ENCODE measurements around the gene PHLPP1. TPM values are rescaled to one million over a fixed set of nuclear protein-coding genes. Genes with fewer than 3 reads are reported as not detected.

PHLPP1 gene
- total RNA-seq, 2 experiments from 2014 or later: 8.2 to 8.6 TPM

GRCh38 chr18:62878305-62878704 lies 163.0 kb downstream of the PHLPP1 start:
- ATAC-seq (no peak), DNase-seq (no peak)
- Mint-ChIP-seq H3K36me3 (ENCODE audit: low read depth) (no peaks in the 10 kb centered on the region), H3K9me3 (no peaks in the 10 kb centered on the region), H3K4me1 (ENCODE audit: low read depth) (peaks cover 32% of the 10 kb centered on the region), H3K4me3 (no peak overlapping the region), H3K27ac (no peak overlapping the region), H3K27me3 (no peaks in the 10 kb centered on the region)
- ChIA-PET CTCF (no interaction called here), POLR2A (interaction anchor here (1.3 kb wide), 1 partner anchor 37 kb away, joined by 3 read pairs; no protein-coding TSS in a partner anchor)
- intact Hi-C loops (cut with micrococcal nuclease): no loop called here
- TF ChIP-seq CTCF (IDR thresholded peaks at IDR 0.05): no peak

GRCh38 chr18:62880034-62880433 lies 164.7 kb downstream of the PHLPP1 start:
- Mint-ChIP-seq H3K27ac (no peak overlapping the region), H3K9me3 (no peaks in the 10 kb centered on the region)
- CTCF ChIA-PET: no interaction called here

GRCh38 chr18:62880673-62881364 lies 165.5 kb downstream of the PHLPP1 start:
- peaks cover 28% of the 10 kb centered on the region for H3K4me1 Mint-ChIP-seq (ENCODE audit: low read depth)
- H3K36me3 Mint-ChIP-seq (ENCODE audit: low read depth): no peaks in the 10 kb centered on the region
- no peak overlapping the region for H3K4me3 Mint-ChIP-seq
- H3K27ac Mint-ChIP-seq: no peak overlapping the region
- intact Hi-C loops (cut with micrococcal nuclease): no loop called here
- ATAC-seq (no peak), DNase-seq (no peak)
- H3K9me3 Mint-ChIP-seq: no peaks in the 10 kb centered on the region
- ChIA-PET CTCF (no interaction called here), POLR2A (no interaction called here)
- no peaks in the 10 kb centered on the region for H3K27me3 Mint-ChIP-seq
- TF ChIP-seq CTCF (IDR thresholded peaks at IDR 0.05): no peak

More at GRCh38 chr18:62880034-62880433, 164.7 kb downstream of the PHLPP1 start:
- Mint-ChIP-seq H3K4me3 (no peak overlapping the region), H3K4me1 (ENCODE audit: low read depth) (peaks cover 28% of the 10 kb centered on the region), H3K27me3 (no peaks in the 10 kb centered on the region), H3K36me3 (ENCODE audit: low read depth) (no peaks in the 10 kb centered on the region)
- POLR2A ChIA-PET: interaction anchor here (0.5 kb wide), 1 partner anchor 335 kb away, joined by 3 read pairs; no protein-coding TSS in a partner anchor
- DNase-seq (no peak), ATAC-seq (no peak)
- TF ChIP-seq CTCF (IDR thresholded peaks at IDR 0.05): no peak
- intact Hi-C loops (cut with micrococcal nuclease): no loop called here

- Mint-ChIP-seq H3K27me3 (no peaks in the 10 kb centered on the region), H3K27ac (no peak overlapping the region), H3K36me3 (ENCODE audit: low read depth) (no peaks in the 10 kb centered on the region), H3K9me3 (no peaks in the 10 kb centered on the region), H3K4me3 (no peak overlapping the region), H3K4me1 (ENCODE audit: low read depth) (peaks cover 28% of the 10 kb centered on the region)
- DNase-seq (peak; percentile 42), ATAC-seq (peak; percentile 80)
- no peak for TF ChIP-seq CTCF (IDR thresholded peaks at IDR 0.05)
- ChIA-PET POLR2A (interaction anchor here (0.6 kb wide), 1 partner anchor 8 kb away, joined by 4 read pairs; no protein-coding TSS in a partner anchor), CTCF (no interaction called here)
- intact Hi-C loops (cut with micrococcal nuclease): no loop called here
These were observed 166.2 kb downstream of the PHLPP1 start for GRCh38 chr18:62881509-62882016.

All from activated CD8-positive, alpha-beta T cell treated with anti-CD3 and anti-CD28 coated beads for 36 hours (primary cell).